BJ (cell line): ENCODE measurements around the gene ALPP. TPM values are rescaled to one million over a fixed set of nuclear protein-coding genes. Genes with fewer than 3 reads are reported as not detected.

Experiments used
- CTCF ChIA-PET: fragments of 350-600 bp; formaldehyde crosslinking; extraction: SDS; loops from one replicate; lab custom pipeline; 2021; ENCODE audit warnings: antibody characterized with exemption, inconsistent platforms; lab: Yijun Ruan, JAX
- POLR2A ChIA-PET: fragments of 300-600 bp; sonication (Branson Sonifier 250); formaldehyde crosslinking; extraction: SDS; loops from one replicate; lab custom pipeline; 2021; ENCODE audit warnings: antibody characterized with exemption; lab: Charles Lee
- DNase-seq: peaks from one replicate; pipeline ENCODE4 v3.0.0-alpha.2; 2011; ENCODE audit warnings: low read depth
- H3K27me3 ChIP-seq: 2 replicates; pipeline ENCODE4 v1.6.0; 2011; ENCODE audit warnings: low read length; ENCODE audit not compliant: control insufficient read depth, insufficient read depth
- H3K36me3 ChIP-seq: 2 replicates; pipeline ENCODE4 v1.5.1; 2011; ENCODE audit warnings: low read length; ENCODE audit not compliant: control insufficient read depth, insufficient read depth
- H3K4me3 ChIP-seq: 2 replicates; pipeline ENCODE4 v1.5.1; 2011; ENCODE audit warnings: low read depth, mild to moderate bottlenecking, control low read depth, low read length
- CTCF ChIP-seq: IDR thresholded peaks from 2 replicates; pipeline ENCODE4 v1.5.1; 2011; ENCODE audit warnings: low read depth, mild to moderate bottlenecking, control low read depth, inconsistent platforms, low read length, moderate library complexity; ENCODE audit not compliant: insufficient read depth
- polyA plus RNA-seq: library from polyadenylated mRNA; depleted of rRNA; stranded (reverse); fragments of >200 nt; gene quantifications from 2 replicates; pipeline ENCODE4 v1.2.3, GENCODE V29; 2011

Gene ALPP
- polyA plus RNA-seq, 1 experiment = not detected

- ChIA-PET POLR2A (no interaction called here), CTCF (interaction anchor here (0.6 to 1.1 kb wide), 5 partner anchors 8 to 40 kb away, joined by 3 to 4 read pairs (median 3); no protein-coding TSS in a partner anchor)
- no peak overlapping the region for H3K4me3 ChIP-seq
- H3K27me3 ChIP-seq = peaks cover 2% of the 10 kb centered on the region; the same call in 1 of the 2 replicates
- no peak for DNase-seq
- H3K36me3 ChIP-seq = no peaks in the 10 kb centered on the region
- TF ChIP-seq CTCF = no peak
Observed at GRCh38 chr2:232374356-232374755, 4.2 kb upstream of the ALPP start.

GRCh38 chr2:232375164-232375563 lies 3.4 kb upstream of the ALPP start:
- no peak for TF ChIP-seq CTCF
- H3K36me3 ChIP-seq = no peaks in the 10 kb centered on the region
- POLR2A ChIA-PET = no interaction called here
- peaks cover 2% of the 10 kb centered on the region; the same call in 1 of the 2 replicates for H3K27me3 ChIP-seq
- CTCF ChIA-PET = interaction anchor here (0.8 to 0.9 kb wide), 3 partner anchors 9 to 31 kb away, joined by 3 read pairs; no protein-coding TSS in a partner anchor
- H3K4me3 ChIP-seq = no peak overlapping the region
- DNase-seq = no peak

- peaks cover 2% of the 10 kb centered on the region; the same call in 1 of the 2 replicates for H3K27me3 ChIP-seq
- no peaks in the 10 kb centered on the region for H3K36me3 ChIP-seq
- POLR2A ChIA-PET = no interaction called here
- CTCF ChIA-PET = interaction anchor here (1.2 to 3.3 kb wide), 2 partner anchors 8 to 11 kb away, joined by 4 to 13 read pairs; no protein-coding TSS in a partner anchor
- no peak for DNase-seq
- no peak overlapping the region for H3K4me3 ChIP-seq
- TF ChIP-seq CTCF = no peak
Observed at GRCh38 chr2:232376260-232376659, 2.3 kb upstream of the ALPP start.

- H3K27me3 ChIP-seq = peaks cover 4% of the 10 kb centered on the region; the same call in 1 of the 2 replicates
- ChIA-PET CTCF (interaction anchor here (1.2 to 3.3 kb wide), 2 partner anchors 9 to 11 kb away, joined by 4 to 13 read pairs; no protein-coding TSS in a partner anchor), POLR2A (no interaction called here)
- no peaks in the 10 kb centered on the region for H3K36me3 ChIP-seq
- no peak for DNase-seq
- no peak overlapping the region for H3K4me3 ChIP-seq
- TF ChIP-seq CTCF = no peak
Observed at GRCh38 chr2:232376713-232377112, 1.8 kb upstream of the ALPP start.

GRCh38 chr2:232377319-232377718 lies 1.2 kb upstream of the ALPP start:
- no peak for TF ChIP-seq CTCF
- H3K27me3 ChIP-seq = peaks cover 10% of the 10 kb centered on the region
- H3K4me3 ChIP-seq = no peak overlapping the region
- CTCF ChIA-PET = interaction anchor here (0.8 to 3.3 kb wide), 3 partner anchors 9 to 62 kb away, joined by 4 to 13 read pairs (median 5); no protein-coding TSS in a partner anchor
- no peaks in the 10 kb centered on the region for H3K36me3 ChIP-seq
- POLR2A ChIA-PET = no interaction called here
- DNase-seq = no peak
